GM12878 (cell line): Measurements from ENCODE around the gene KRTAP22-1. TPM values are rescaled to one million over a fixed set of nuclear protein-coding genes. Genes with fewer than 3 reads are reported as not detected.

Experiments used
- ATAC-seq: fragments of 200-7000 bp; cut with Tn5 transposase; 3 replicates; pipeline ENCODE4 v1.9.1; 2020; ENCODE audit warnings: mild to moderate bottlenecking, moderate library complexity
- BruUV-seq: library from RNA; stranded (reverse); fragments of 400-500 nt; replicated peaks from 2 replicates; lab custom pipeline; 2021; lab: Mats Ljungman, UMichigan
- CTCF ChIA-PET: fragments of 300-600 bp; sonication (Branson Sonifier 250); formaldehyde crosslinking; extraction: SDS; loops from one replicate; lab custom pipeline; 2021; ENCODE audit warnings: inconsistent platforms; lab: Yijun Ruan, JAX
- POLR2A ChIA-PET: fragments of 350-600 bp; formaldehyde crosslinking; extraction: SDS; loops from one replicate; lab custom pipeline; 2021; ENCODE audit warnings: inconsistent platforms; lab: Charles Lee
- RAD21 ChIA-PET: fragments of 300-600 bp; sonication (Branson Sonifier 250); formaldehyde crosslinking; loops from one replicate; lab custom pipeline; 2023; ENCODE audit warnings: antibody characterized with exemption; ENCODE audit not compliant: unreplicated experiment; lab: Charles Lee
- SMC1A ChIA-PET: fragments of 300-600 bp; sonication (Branson Sonifier 250); formaldehyde crosslinking; loops from one replicate; lab custom pipeline; 2023; ENCODE audit not compliant: unreplicated experiment, uncharacterized antibody; lab: Charles Lee
- DNase-seq: peaks from one replicate; pipeline ENCODE4 v3.0.0-alpha.2; 2011; ENCODE audit warnings: low read depth, low spot score
- FAIRE-seq: peaks from 3 replicates; lab custom pipeline; 2011; peaks lifted over from hg19 to GRCh38; lab: Jason Lieb, UNC
- H2AFZ ChIP-seq: 2 replicates; pipeline ENCODE4 v1.6.0; 2011; ENCODE audit warnings: low read depth, low read length, control low read depth; ENCODE audit not compliant: control insufficient read depth
- H3K27ac ChIP-seq: 2 replicates; pipeline ENCODE4 v1.5.1; 2011; ENCODE audit warnings: control low read depth; ENCODE audit not compliant: control insufficient read depth, insufficient read depth
- H3K27me3 ChIP-seq, 2 experiments: replicated peaks in 1 of 2; 2 replicates each; pipeline versions ENCODE4 v1.6.0 to v1.6.1; 2011; ENCODE audit warnings: low read length in 1 of 2; ENCODE audit not compliant: control insufficient read depth in 2 of 2, insufficient read depth in 2 of 2
- H3K36me3 ChIP-seq, 2 experiments: 2 replicates each; pipeline ENCODE4 v1.5.1; 2011; ENCODE audit warnings: low read length in 1 of 2; ENCODE audit not compliant: control insufficient read depth in 2 of 2, insufficient read depth in 2 of 2
- H3K4me1 ChIP-seq: 2 replicates; pipeline ENCODE4 v1.6.1; 2011; ENCODE audit warnings: mild to moderate bottlenecking, low read length, moderate library complexity, mixed read lengths; ENCODE audit not compliant: control insufficient read depth, insufficient read depth
- H3K4me2 ChIP-seq: 2 replicates; pipeline ENCODE4 v1.6.0; 2011; ENCODE audit warnings: control low read depth; ENCODE audit not compliant: control insufficient read depth, insufficient read depth
- H3K4me3 ChIP-seq: fragments of 200-600 bp; sonication (generic); 2 replicates; pipeline ENCODE4 v1.5.1; 2016
- H3K79me2 ChIP-seq: 2 replicates; pipeline ENCODE4 v1.6.0; 2011; ENCODE audit warnings: low read length; ENCODE audit not compliant: control insufficient read depth, insufficient read depth
- H3K9ac ChIP-seq: 2 replicates; pipeline ENCODE4 v1.8.0; 2011; ENCODE audit warnings: low read length, control low read depth, mixed read lengths; ENCODE audit not compliant: control insufficient read depth, insufficient read depth
- H3K9me3 ChIP-seq: replicated peaks from 3 replicates; pipeline ENCODE4 v1.5.1; 2011; ENCODE audit warnings: mild to moderate bottlenecking, low read length; ENCODE audit not compliant: control insufficient read depth, insufficient read depth
- H4K20me1 ChIP-seq: 2 replicates; pipeline ENCODE4 v1.6.0; 2011; ENCODE audit not compliant: control insufficient read depth, insufficient read depth
- MTA2 ChIP-seq: fragments of 450-650 bp; IDR thresholded peaks from 2 replicates; pipeline ENCODE4 v1.6.1; 2016; ENCODE audit warnings: low read depth, mild to moderate bottlenecking, moderate library complexity
- MYB ChIP-seq: fragments of 150-350 bp; IDR thresholded peaks from 2 replicates; pipeline ENCODE4 v1.6.1; 2014; ENCODE audit warnings: mild to moderate bottlenecking, low read depth, low read length, borderline replicate concordance
- NRF1 ChIP-seq: conservative IDR thresholded peaks from 2 replicates; pipeline ENCODE4 v1.6.1; 2011; ENCODE audit warnings: mild to moderate bottlenecking, low read depth, low read length, improper control_type of control experiment
- PAX8 ChIP-seq: fragments of 450-650 bp; IDR thresholded peaks from 2 replicates; pipeline ENCODE4 v1.6.1; 2017; ENCODE audit warnings: mild to moderate bottlenecking, moderate library complexity
- POLR2AphosphoS5 ChIP-seq: IDR thresholded peaks from 2 replicates; pipeline ENCODE4 v1.6.1; 2011; ENCODE audit warnings: mild to moderate bottlenecking, low read length, inconsistent platforms
- SMAD1 ChIP-seq: fragments of 450-650 bp; IDR thresholded peaks from 2 replicates; pipeline ENCODE4 v1.6.1; 2018; ENCODE audit warnings: mild to moderate bottlenecking, low read depth; ENCODE audit not compliant: partially characterized antibody
- ZNF207 ChIP-seq: fragments of 450-650 bp; IDR thresholded peaks from 2 replicates; pipeline ENCODE4 v1.6.1; 2014; ENCODE audit warnings: antibody characterized with exemption, mild to moderate bottlenecking, borderline replicate concordance
- WGBS: methylation state at CpG from one replicate; pipeline ENCODE4 v1.1.6; 2016; ENCODE audit warnings: low lambda C conversion rate; ENCODE audit not compliant: insufficient replicate concordance, insufficient coverage; ENCODE audit errors: missing lambda C conversion rate; 5-methylcytosine and 5-hydroxymethylcytosine counted together
- in situ Hi-C: fragments of 300-500 bp; cut with MboI; formaldehyde crosslinking; loops from 9 replicates; pipeline ENCODE4 v1.14.3; 2018; ENCODE audit warnings: mixed read lengths
- intact Hi-C: fragments of 100-400 bp; cut with micrococcal nuclease; formaldehyde crosslinking; loops from one replicate; pipeline ENCODE4 v1.14.2; 2022; ENCODE audit not compliant: unreplicated experiment
- polyA plus RNA-seq, 11 experiments: library from polyadenylated mRNA; depleted of rRNA in 4 of 11; unstranded in 6 of 11; stranded (reverse) in 5 of 11; fragments of >200 nt; fragmentation: Nextera tagmentation in 4 of 11; fragmentation: Illumina TruSeq in 1 of 11; extraction: Ambion mirVana in 4 of 11; extraction: Trizol in 1 of 11; gene quantifications; 1 replicate in 1 of 11; 2 replicates in 10 of 11; pipeline versions ENCODE4 v1.2.1 to v1.2.3, GENCODE V29; 2011 to 2016; ENCODE audit warnings: inconsistent platforms in 2 of 11, missing spikeins in 2 of 11, low read depth in 1 of 11
- total RNA-seq, 4 experiments: library from RNA; depleted of rRNA in 3 of 4; stranded (reverse); fragments of >200 nt in 3 of 4; fragmentation: Illumina TruSeq in 1 of 4; extraction: Trizol in 1 of 4; gene quantifications; 2 replicates each; pipeline versions ENCODE4 v1.2.1 to v1.2.3, GENCODE V29; 2013 to 2021
- TF ChIP-seq, protein P1 (sequence below): IDR thresholded peaks from 2 replicates; pipeline ENCODE4 v1.6.1; 2012; ENCODE audit warnings: low read depth, low read length, improper control_type of control experiment

KRTAP22-1 gene
- total and polyA plus RNA-seq, 10 of the 15 experiments (the other 5 are each of a cell fraction or from before 2014, with no cell fraction given) = not detected

GRCh38 chr21:30600787-30601186 is at the start of gene KRTAP22-1 (continued):
- TF ChIP-seq, protein P1, sequence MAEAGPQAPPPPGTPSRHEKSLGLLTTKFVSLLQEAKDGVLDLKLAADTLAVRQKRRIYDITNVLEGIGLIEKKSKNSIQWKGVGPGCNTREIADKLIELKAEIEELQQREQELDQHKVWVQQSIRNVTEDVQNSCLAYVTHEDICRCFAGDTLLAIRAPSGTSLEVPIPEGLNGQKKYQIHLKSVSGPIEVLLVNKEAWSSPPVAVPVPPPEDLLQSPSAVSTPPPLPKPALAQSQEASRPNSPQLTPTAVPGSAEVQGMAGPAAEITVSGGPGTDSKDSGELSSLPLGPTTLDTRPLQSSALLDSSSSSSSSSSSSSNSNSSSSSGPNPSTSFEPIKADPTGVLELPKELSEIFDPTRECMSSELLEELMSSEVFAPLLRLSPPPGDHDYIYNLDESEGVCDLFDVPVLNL = no peak
- TF ChIP-seq NRF1 = no peak

GRCh38 chr21:30552782-30553181 is 48.1 kb upstream of the KRTAP22-1 start:
- Histone ChIP-seq H3K79me2 (no peaks in the 10 kb centered on the region), H3K27ac (no peak overlapping the region), H3K9me3 (no peaks in the 10 kb centered on the region), H3K4me2 (no peak overlapping the region), H3K27me3 (no peaks in the 10 kb centered on the region)
- DNase-seq = no peak
- ChIA-PET RAD21 (no interaction called here), POLR2A (no interaction called here), CTCF (no interaction called here)
- no TSS peak for BruUV-seq
- TF ChIP-seq MTA2 (no peak), PAX8 (no peak), MYB (no peak), SMAD1 (no peak), ZNF207 (no peak), POLR2AphosphoS5 (no peak)
- TF ChIP-seq, all 136 proteins: peak for 0
- 0% methylated on average over 1 of the region's 1 CpG for WGBS
- Histone ChIP-seq H3K4me3 (no peak overlapping the region), H3K4me1 (no peaks in the 10 kb centered on the region), H3K36me3 (no peaks in the 10 kb centered on the region), H4K20me1 (no peaks in the 10 kb centered on the region), H3K9ac (no peak overlapping the region), H2AFZ (no peak overlapping the region)
- in situ Hi-C loops (no loop called here), intact Hi-C loops (no loop called here)
- ATAC-seq (no peak), FAIRE-seq (no peak)
- SMC1A ChIA-PET = no interaction called here
